HG03060 (cell line): ENCODE measurements around the gene C1QC.

Source experiments
- ATAC-seq: cut with Tn5 transposase; IDR thresholded peaks from one replicate; pipeline ENCODE4 v1.9.1; 2021; ENCODE audit warnings: low read depth, moderate number of reproducible peaks; ENCODE audit not compliant: unreplicated experiment

The C1QC gene

GRCh38 chr1:22643381-22643780 lies at the start of gene C1QC:
C1QC (plus strand) TSS chr1:22643633; CDS start chr1:22644024, 391 bp downstream.
- no peak for ATAC-seq

DNA sequence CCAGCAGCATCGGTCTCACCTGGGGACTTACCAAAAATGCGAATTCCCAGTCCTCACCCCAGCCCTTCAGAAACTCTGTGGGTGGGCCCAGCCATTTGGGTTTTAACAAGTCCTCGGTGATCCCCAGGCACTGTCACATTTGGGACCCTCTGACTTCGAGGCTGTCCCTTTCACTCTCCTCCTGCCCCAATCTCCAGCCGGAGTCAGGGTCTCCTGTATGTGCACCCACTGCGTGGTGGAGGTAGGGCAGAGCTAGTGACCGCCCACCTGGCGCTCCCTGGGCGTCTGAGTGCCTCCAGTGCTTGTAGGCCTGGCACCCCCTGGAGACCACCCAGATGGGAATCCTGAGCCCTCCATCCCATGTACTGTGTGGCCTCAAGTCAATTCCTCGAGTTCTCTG lies 49.0 kb upstream of the C1QC start:
- no peak for ATAC-seq

- no peak for ATAC-seq
These were observed 48.3 kb upstream of the C1QC start for GRCh38 chr1:22595108-22595507.

DNA sequence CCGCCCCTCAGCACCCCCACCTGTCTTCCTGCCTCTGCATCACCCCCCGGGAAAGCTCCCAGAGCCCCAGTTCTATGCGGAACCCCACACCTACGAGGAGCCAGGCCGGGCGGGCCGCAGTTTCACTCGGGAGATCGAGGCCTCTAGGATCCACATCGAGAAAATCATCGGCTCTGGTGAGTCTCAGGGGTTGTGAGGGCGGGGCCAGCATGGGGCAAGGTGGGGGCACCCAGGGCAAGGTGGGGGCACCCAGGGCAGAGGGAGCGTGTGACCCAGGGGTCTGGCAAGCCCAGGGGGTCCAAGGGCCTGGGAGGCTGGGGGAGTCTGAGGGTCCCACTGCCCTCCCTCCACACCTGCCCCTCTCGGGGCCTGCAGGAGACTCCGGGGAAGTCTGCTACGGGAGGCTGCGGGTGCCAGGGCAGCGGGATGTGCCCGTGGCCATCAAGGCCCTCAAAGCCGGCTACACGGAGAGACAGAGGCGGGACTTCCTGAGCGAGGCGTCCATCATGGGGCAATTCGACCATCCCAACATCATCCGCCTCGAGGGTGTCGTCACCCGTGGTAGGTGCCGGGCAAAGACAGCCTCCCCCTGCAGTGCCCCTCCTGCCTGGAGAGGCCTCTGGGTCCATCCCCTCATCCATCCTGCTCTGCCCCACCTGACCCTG lies 46.0 kb upstream of the C1QC start:
- ATAC-seq = no peak

DNA sequence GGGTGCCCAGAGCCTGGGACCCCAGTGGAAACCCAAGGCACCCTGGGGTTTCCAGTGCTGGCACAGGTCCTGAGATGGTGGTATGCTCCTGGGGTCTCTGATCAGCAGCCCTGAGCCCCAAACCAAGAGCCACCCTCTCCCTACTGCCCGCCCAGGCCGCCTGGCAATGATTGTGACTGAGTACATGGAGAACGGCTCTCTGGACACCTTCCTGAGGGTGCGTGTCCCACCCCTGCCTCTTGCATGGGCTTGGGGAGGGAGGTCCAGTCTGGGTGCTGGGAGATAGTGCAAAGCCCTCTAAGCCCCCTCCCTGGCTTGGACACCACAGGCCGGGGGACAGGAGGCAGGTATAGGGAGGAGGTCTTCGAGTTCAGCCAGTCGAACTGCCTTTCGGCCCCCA lies 45.4 kb upstream of the C1QC start:
- ATAC-seq = no peak

GRCh38 chr1:22598736-22599135 lies 44.7 kb upstream of the C1QC start:
- no peak for ATAC-seq

GRCh38 chr1:22600071-22600816 lies 43.2 kb upstream of the C1QC start:
- ATAC-seq = no peak

DNA sequence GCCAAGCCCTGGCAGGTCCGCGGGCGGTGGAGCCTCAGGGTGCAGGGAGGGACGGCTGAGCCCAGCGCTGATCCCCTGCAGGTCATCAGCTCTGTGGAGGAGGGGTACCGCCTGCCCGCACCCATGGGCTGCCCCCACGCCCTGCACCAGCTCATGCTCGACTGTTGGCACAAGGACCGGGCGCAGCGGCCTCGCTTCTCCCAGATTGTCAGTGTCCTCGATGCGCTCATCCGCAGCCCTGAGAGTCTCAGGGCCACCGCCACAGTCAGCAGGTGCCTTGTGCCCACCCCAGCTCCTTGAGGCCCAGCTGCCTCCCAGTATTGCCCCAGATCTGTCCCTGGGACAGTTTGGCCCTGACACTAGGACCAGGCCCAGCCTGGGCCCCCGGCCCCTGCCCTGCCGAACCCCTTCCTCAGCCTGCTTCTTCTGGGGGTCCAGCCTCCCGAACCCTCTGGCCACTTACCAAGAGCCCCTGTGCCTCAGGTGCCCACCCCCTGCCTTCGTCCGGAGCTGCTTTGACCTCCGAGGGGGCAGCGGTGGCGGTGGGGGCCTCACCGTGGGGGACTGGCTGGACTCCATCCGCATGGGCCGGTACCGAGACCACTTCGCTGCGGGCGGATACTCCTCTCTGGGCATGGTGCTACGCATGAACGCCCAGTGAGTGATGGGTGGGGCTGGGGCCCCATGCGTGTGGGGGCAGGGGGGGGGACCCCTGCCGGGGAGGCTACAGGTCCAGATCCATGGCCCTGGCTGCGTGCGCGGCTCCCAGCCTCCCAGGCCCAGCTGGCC lies 42.4 kb upstream of the C1QC start:
- no peak for ATAC-seq

- no peak for ATAC-seq
These were observed 41.8 kb upstream of the C1QC start for GRCh38 chr1:22601610-22602009.

DNA sequence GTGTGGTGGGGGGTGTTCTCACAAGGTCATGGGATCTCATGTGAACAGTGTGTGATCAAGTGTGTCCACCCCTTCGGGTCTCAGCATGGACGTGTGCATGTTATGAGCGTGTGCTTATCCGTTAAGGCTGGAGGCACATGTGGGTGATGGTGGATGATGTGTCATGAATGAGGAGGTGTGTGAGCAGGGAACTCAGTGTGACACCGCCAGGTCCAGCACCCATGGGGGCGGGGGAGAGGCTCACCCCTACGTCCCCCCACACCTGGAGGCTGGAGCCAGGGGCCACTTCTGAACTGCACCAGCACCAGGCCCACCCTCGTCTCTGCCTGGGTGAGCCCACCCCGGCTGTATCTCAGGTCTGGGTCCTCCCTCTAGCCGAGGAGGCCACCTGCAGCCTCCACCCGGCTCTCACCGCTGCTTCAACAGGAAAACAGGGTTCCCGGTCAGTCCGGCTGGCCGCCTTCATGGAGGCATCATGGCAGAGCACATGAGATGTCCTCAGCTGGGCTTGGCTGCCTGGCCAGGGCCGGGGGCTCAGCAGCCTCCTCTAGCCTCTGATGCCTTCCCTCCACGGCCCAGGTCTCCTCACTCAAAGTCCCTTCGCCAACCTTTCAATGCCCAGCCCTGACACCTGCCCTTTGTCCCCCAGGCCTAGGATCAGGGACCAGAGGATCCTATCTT lies 41.2 kb upstream of the C1QC start:
- no peak for ATAC-seq

DNA sequence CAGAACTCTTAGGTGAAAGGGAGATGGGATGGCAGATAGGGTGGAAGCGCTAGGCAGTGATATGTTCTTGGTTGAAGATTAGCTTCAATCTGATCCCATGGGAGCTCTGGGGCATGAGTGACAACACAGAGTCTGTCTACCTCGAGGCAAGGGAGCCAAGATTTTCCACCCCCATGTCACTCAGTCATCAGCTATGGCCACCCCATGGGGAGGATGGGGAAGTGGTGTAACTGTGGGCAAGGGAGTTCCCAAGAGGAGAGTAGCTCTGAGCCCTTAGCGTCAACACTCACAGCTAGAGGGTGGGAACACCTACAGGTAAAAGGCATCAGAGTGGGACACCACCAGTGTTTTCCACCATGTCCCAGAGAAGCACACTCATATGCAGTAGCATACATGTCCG lies 37.3 kb upstream of the C1QC start:
- no peak for ATAC-seq

DNA sequence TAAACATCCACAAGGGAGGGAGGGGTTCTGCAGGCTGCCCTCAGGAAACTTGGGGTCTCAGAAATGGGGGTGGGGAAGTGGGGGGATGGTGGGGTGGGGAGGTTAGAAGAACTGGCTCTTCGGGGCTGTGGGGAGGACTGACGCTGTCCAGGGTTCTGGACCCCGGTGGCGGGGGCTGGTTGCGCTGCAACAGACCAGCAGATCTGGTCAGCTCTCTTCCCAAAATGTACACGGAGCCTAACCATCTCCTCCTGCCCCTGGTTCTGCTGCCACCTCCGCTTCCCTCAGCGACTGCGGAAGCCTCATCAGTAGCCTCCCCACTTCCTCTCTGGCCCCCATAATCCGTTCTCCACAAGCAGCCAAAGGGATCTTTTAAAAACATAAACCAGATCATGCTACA lies 36.3 kb upstream of the C1QC start:
- ATAC-seq = no peak

GRCh38 chr1:22608361-22608760 lies 35.1 kb upstream of the C1QC start:
- no peak for ATAC-seq

DNA sequence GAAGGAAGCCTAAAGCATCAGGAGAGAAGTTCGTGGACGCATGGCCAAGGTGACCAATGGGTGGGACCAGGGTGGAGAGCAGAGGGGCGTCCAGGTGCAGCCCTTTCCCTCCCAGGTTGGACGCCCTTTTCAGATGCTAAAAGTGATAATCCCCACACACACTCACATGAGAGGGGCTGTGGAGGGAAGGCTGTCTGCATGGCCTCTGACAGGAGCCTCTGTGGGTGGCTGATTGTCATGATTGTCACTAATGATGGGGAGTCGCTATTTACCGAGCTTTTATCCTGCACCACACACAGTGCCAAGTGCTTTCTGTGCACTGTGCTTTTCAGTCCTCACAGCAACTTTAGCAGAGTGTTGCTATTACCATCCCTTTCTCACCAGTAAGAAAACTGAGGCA lies 34.1 kb upstream of the C1QC start:
- ATAC-seq = no peak

GRCh38 chr1:22611530-22611947 lies 31.9 kb upstream of the C1QC start:
- ATAC-seq = no peak

GRCh38 chr1:22612671-22613571 lies 30.5 kb upstream of the C1QC start:
- no peak for ATAC-seq

DNA sequence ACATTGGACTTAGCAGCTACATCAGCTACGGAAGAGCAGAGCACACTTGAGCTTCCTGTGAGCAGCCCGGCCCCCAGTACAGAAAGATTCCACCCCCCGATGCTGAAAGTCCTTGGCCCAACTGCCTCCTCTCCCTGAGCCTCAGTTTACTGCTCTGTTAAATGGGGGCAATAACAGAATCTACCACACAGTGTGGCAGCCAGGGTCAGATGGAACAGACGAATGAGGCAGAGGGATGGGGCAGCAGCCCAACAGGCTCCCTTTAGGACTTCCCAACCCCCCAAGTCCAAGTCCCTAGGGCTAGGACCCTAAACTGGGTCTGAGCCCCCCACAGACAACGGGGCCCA lies 29.9 kb upstream of the C1QC start:
- no peak for ATAC-seq

DNA sequence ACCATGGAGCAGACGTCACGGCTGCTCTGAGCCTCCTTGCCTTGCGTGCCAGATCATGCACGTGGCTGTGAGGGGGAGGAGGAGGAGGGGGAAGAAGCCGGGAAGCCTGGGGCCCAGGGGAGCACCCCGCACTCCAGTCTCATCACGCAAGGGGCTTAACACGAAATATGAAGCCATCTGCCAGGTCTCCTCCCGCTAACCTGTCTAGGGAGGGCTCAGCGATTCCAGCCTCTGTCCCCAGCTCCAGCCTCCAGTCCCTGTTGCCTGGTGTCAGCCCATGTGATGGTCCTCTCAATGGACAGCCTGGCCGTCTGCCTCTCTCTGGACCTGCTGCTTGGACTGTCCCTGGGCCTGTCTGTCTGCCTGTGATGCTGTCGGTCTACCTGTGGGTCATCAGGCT lies 29.5 kb upstream of the C1QC start:
- ATAC-seq = no peak

- no peak for ATAC-seq
These were observed 27.5 kb upstream of the C1QC start for GRCh38 chr1:22615886-22616285.

DNA sequence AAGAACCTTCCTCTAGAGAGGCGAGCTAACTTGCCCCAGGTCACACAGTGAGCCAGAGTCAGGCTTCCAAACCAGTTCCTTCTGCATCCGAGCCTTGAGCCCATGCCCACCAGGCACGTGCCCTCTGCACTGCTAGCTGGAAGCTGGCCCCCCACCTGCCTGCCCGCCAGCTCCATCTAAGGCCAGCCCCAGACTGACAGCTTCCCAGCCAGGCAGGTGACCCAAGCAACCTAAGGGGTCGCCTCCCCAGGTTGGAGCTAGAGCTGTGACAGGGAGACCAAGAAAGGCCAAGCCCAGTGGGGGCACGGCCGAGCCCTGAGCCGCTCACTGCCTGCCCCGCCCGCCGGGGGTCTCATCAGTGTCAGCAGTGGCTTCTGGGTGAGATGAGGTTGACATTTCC lies 26.9 kb upstream of the C1QC start:
- no peak for ATAC-seq
